HFFc6 (cell line): ENCODE measurements around the gene EXOSC6. TPM values are rescaled to one million over a fixed set of nuclear protein-coding genes. Genes with fewer than 3 reads are reported as not detected.
A peak's percentile ranks its signal among the peaks of the same experiment; 100 is the strongest.
"Not testable (repeated sequence)": the region's sequence is repeated elsewhere in the genome, so short reads cannot be mapped to it uniquely, and the experiment has no call there.

Source experiments
- DNase-seq: peaks from one replicate; pipeline ENCODE4 v3.0.0-alpha.2; 2018
- H3K27ac Mint-ChIP-seq: 2 replicates; pipeline ENCODE4 v1.8.0; 2020; ENCODE audit warnings: mild to moderate bottlenecking, mixed read lengths
- H3K27me3 Mint-ChIP-seq: 2 replicates; pipeline ENCODE4 v1.8.0; 2021; ENCODE audit warnings: mild to moderate bottlenecking, moderate library complexity, mixed read lengths; ENCODE audit not compliant: insufficient read depth
- H3K36me3 Mint-ChIP-seq: 2 replicates; pipeline ENCODE4 v1.8.0; 2021; ENCODE audit warnings: low read depth, mixed read lengths
- H3K4me1 Mint-ChIP-seq: 2 replicates; pipeline ENCODE4 v1.8.0; 2020; ENCODE audit warnings: low read depth, mixed read lengths
- H3K4me3 Mint-ChIP-seq: 2 replicates; pipeline ENCODE4 v1.8.0; 2020; ENCODE audit warnings: mild to moderate bottlenecking, moderate library complexity, mixed read lengths
- H3K9me3 Mint-ChIP-seq: 2 replicates; pipeline ENCODE4 v1.8.0; 2020; ENCODE audit warnings: mild to moderate bottlenecking, mixed read lengths
- CTCF ChIP-seq: fragments of 200-600 bp; sonication (generic); IDR thresholded peaks from 2 replicates; pipeline ENCODE4 v1.5.0; 2021; ENCODE audit warnings: antibody characterized with exemption, mild to moderate bottlenecking
- total RNA-seq, 6 experiments: library from RNA; stranded (reverse); fragmentation: NEBNext Ultra II Directional; extraction: Animal tissue kit (Norgen Biotek cat#: 25700); gene quantifications; 2 replicates in 1 of 6; 3 replicates in 5 of 6; pipeline ENCODE4 v1.2.3, GENCODE V29; 2021

Gene EXOSC6
- total RNA-seq, 6 experiments from 2014 or later: 19.4 to 24.9 (median 21.6) TPM

DNA sequence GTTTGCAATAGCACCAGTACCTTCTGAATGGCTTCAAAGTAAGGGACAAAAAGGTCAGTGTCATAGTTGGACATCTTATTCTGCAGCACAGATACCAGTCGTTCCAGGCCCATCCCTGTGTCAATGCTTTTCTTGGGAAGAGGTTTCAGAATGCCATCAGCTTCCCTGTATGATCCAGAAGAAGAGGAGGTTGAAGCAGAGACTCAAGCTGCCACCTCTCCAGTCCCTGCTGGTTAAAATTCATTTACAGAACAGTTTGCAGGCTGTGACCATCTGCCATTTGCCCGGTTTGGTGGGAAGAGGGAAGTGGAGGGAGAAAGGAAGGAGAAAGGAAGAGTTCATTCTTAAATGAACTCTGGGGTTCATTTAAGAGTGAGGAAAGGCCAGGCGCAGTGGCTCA is 18.4 kb upstream of the EXOSC6 start:
- no peak for DNase-seq
- no peak for TF ChIP-seq CTCF
- Mint-ChIP-seq H3K27me3 (no peaks in the 10 kb centered on the region), H3K4me1 (no peaks in the 10 kb centered on the region), H3K4me3 (no peak overlapping the region), H3K9me3 (no peaks in the 10 kb centered on the region), H3K27ac (no peak overlapping the region), H3K36me3 (peaks cover 36% of the 10 kb centered on the region)

DNA sequence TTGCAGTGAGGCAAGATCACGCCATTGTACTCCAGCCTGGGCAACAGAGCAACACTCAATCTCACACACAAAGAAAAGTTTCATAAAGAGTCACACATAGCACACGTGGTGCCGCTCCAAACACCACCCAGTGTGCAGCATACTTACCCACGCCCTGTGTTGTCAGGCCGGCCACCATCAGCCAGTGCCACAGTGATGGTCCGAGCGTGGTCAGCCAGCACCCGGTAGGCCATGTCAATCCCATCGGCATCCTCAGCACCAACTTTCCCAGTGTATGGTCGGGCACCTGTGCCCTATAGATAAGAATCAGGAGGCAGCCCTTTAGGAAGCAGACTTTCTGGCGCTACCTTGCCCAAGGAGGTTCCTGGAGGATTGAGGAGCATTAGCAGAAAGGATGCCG is 17.7 kb upstream of the EXOSC6 start:
- peaks cover 38% of the 10 kb centered on the region for H3K36me3 Mint-ChIP-seq
- no peak for DNase-seq
- H3K27ac Mint-ChIP-seq: no peak overlapping the region
- H3K9me3 Mint-ChIP-seq: no peaks in the 10 kb centered on the region
- H3K27me3 Mint-ChIP-seq: no peaks in the 10 kb centered on the region
- no peak for TF ChIP-seq CTCF
- H3K4me1 Mint-ChIP-seq: no peaks in the 10 kb centered on the region
- no peak overlapping the region for H3K4me3 Mint-ChIP-seq

DNA sequence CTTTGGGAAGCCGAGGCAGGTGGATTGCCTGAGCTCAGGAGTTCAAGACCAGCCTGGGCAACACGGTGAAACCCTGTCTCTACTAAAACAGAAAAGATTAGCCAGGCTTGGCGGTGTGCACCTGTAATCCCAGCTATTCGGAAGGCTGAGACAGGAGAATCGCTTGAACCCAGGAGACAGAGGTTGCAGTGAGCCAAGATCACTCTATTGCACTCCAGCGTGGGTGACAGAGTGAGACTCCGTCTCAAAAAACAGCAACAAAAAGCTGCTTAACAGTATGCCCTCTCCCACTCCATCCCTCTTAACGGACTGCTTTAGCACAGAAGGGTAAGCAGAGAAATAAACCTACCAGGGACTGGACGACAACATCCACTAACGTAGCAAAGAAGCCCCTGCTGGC is 16.2 kb upstream of the EXOSC6 start:
- H3K36me3 Mint-ChIP-seq: peaks cover 34% of the 10 kb centered on the region
- not testable (repeated sequence) for H3K27ac Mint-ChIP-seq, H3K27me3 Mint-ChIP-seq, H3K4me1 Mint-ChIP-seq, H3K4me3 Mint-ChIP-seq, DNase-seq, H3K9me3 Mint-ChIP-seq

- Mint-ChIP-seq H3K36me3 (peaks cover 32% of the 10 kb centered on the region), H3K27ac (no peak overlapping the region)
Measured at GRCh38 chr16:70267516-70267915, 15.8 kb upstream of the EXOSC6 start.

GRCh38 chr16:70259903-70260302 is 8.2 kb upstream of the EXOSC6 start:
- H3K27ac Mint-ChIP-seq, H3K4me3 Mint-ChIP-seq, H3K9me3 Mint-ChIP-seq, DNase-seq, H3K27me3 Mint-ChIP-seq, H3K4me1 Mint-ChIP-seq: not testable (repeated sequence)
- peaks cover 24% of the 10 kb centered on the region for H3K36me3 Mint-ChIP-seq

More at GRCh38 chr16:70267516-70267915, 15.8 kb upstream of the EXOSC6 start:
- Mint-ChIP-seq H3K4me3 (no peak overlapping the region), H3K27me3 (no peaks in the 10 kb centered on the region), H3K9me3 (no peaks in the 10 kb centered on the region), H3K4me1 (no peaks in the 10 kb centered on the region)
- peak; percentile 84 for TF ChIP-seq CTCF
- peak; percentile 43 for DNase-seq

DNA sequence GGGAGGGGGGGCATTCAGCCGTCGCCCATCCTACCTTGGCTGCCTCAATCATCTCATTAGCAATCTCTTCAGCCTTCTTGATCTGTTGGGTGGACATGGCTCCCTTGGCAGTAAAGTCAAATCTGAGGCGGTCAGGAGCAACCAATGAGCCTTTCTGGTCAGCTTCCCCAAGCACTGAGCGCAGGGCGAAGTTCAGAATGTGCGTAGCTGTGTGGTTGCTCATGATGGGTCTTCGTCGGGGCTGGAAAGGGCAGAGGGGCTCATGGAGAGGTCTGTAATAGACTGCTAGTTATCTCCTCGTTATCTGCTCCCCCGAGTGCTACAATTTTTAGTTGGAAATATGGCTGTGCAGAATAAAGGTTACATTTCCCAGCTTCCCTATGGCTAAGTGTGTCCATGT is 7.2 kb upstream of the EXOSC6 start:
- DNase-seq: no peak
- no peak for TF ChIP-seq CTCF
- Mint-ChIP-seq H3K36me3 (peaks cover 24% of the 10 kb centered on the region), H3K9me3 (no peaks in the 10 kb centered on the region), H3K27ac (no peak overlapping the region), H3K27me3 (no peaks in the 10 kb centered on the region), H3K4me1 (no peaks in the 10 kb centered on the region), H3K4me3 (no peak overlapping the region)

- Mint-ChIP-seq H3K27ac (no peak overlapping the region), H3K36me3 (peaks cover 28% of the 10 kb centered on the region), H3K9me3 (no peaks in the 10 kb centered on the region), H3K4me1 (no peaks in the 10 kb centered on the region), H3K27me3 (no peaks in the 10 kb centered on the region), H3K4me3 (no peak overlapping the region)
- no peak for TF ChIP-seq CTCF
- no peak for DNase-seq
Measured at GRCh38 chr16:70258065-70258464, 6.3 kb upstream of the EXOSC6 start.
